K562 (cell line): ENCODE results near the gene CD96. TPM values are rescaled to one million over a fixed set of nuclear protein-coding genes. Genes with fewer than 3 reads are reported as not detected.

Experiments used
- CEBPZ ChIP-seq: fragments of 150-350 bp; IDR thresholded peaks from 2 replicates; pipeline ENCODE4 v1.6.1; 2014; ENCODE audit warnings: low read depth, mild to moderate bottlenecking, low read length, borderline replicate concordance
- NCOA6 ChIP-seq: fragments of 450-650 bp; IDR thresholded peaks from 2 replicates; pipeline ENCODE4 v1.6.1; 2017; ENCODE audit warnings: mild to moderate bottlenecking
- PHF8 ChIP-seq: fragments of 200-600 bp; sonication (generic); IDR thresholded peaks from 2 replicates; pipeline ENCODE4 v1.6.1; 2012; ENCODE audit warnings: mixed run types, mild to moderate bottlenecking, inconsistent platforms, low read length, moderate library complexity, borderline replicate concordance
- ZNF217 ChIP-seq: sonication (generic); formaldehyde crosslinking; IDR thresholded peaks from 2 replicates; pipeline ENCODE4 v1.8.0; 2022; ENCODE audit warnings: mild to moderate bottlenecking, missing genetic modification reagents
- polyA plus RNA-seq, 8 experiments: library from polyadenylated mRNA; depleted of rRNA in 4 of 8; stranded (reverse) in 5 of 8; unstranded in 3 of 8; fragments of >200 nt; fragmentation: Nextera tagmentation in 2 of 8; fragmentation: Illumina TruSeq in 1 of 8; extraction: Ambion mirVana in 2 of 8; extraction: Trizol in 1 of 8; gene quantifications; 2 replicates each; pipeline versions ENCODE4 v1.2.1 to v1.2.3, GENCODE V29; 2011 to 2014; ENCODE audit warnings: inconsistent platforms in 1 of 8, missing spikeins in 1 of 8
- total RNA-seq, 7 experiments: library from RNA; depleted of rRNA in 6 of 7; stranded (reverse); fragments of >200 nt in 6 of 7; fragmentation: Illumina TruSeq in 2 of 7; extraction: Trizol in 2 of 7; gene quantifications; 2 replicates each; pipeline versions ENCODE4 v1.2.1 to v1.2.3, GENCODE V29; 2011 to 2021; ENCODE audit warnings: low replicate concordance in 1 of 7
- TF ChIP-seq, protein P1 (sequence below): sonication (generic); formaldehyde crosslinking; IDR thresholded peaks from 2 replicates; pipeline ENCODE4 v1.8.1; 2023; ENCODE audit warnings: mild to moderate bottlenecking, missing genetic modification reagents

The CD96 gene
- total and polyA plus RNA-seq, 9 of the 15 experiments (the other 6 are each of a cell fraction or from before 2014, with no cell fraction given): 0.32 to 5.7 (median 1.2) TPM

DNA sequence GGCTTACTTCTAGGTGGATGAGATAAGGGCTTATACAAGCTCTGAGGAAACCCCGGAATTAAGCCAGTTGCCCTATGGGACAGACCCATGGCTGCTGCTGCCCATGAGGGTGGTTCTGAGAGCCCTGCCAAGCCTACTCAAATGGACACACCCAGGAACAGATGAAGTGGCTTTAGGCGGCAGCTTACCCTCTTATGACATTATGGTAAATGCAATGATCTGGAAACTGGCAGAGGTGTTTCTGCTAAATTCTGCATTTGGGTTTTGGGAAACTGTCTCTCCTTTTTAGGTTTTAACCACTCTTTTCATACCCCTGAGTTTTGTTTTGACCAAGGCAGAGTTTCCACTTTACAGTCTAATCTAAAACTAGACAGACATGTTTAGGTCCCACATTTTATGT, 62.1 kb downstream of the CD96 start (continued):
- TF ChIP-seq, protein P1, sequence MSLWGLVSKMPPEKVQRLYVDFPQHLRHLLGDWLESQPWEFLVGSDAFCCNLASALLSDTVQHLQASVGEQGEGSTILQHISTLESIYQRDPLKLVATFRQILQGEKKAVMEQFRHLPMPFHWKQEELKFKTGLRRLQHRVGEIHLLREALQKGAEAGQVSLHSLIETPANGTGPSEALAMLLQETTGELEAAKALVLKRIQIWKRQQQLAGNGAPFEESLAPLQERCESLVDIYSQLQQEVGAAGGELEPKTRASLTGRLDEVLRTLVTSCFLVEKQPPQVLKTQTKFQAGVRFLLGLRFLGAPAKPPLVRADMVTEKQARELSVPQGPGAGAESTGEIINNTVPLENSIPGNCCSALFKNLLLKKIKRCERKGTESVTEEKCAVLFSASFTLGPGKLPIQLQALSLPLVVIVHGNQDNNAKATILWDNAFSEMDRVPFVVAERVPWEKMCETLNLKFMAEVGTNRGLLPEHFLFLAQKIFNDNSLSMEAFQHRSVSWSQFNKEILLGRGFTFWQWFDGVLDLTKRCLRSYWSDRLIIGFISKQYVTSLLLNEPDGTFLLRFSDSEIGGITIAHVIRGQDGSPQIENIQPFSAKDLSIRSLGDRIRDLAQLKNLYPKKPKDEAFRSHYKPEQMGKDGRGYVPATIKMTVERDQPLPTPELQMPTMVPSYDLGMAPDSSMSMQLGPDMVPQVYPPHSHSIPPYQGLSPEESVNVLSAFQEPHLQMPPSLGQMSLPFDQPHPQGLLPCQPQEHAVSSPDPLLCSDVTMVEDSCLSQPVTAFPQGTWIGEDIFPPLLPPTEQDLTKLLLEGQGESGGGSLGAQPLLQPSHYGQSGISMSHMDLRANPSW (CRISPR knock-in tag): no peak
- no peak for TF ChIP-seq PHF8
- TF ChIP-seq ZNF217 (CRISPR knock-in tag): no peak
- TF ChIP-seq CEBPZ: no peak
- TF ChIP-seq NCOA6: no peak
